ENCODE data around the gene DHRS2. TPM values are rescaled to one million over a fixed set of nuclear protein-coding genes. Genes with fewer than 3 reads are reported as not detected.

Gene DHRS2
- total and polyA plus RNA-seq, 4 experiments from 2014 or later: not detected

- CTCF ChIA-PET (ENCODE audit: partially characterized antibody): interaction anchor here (0.7 to 2.2 kb wide), 4 partner anchors 8 to 38 kb away, joined by 3 to 10 read pairs (median 3); no protein-coding TSS in a partner anchor
Measured at GRCh38 chr14:23626946-23627345, 9.2 kb upstream of the DHRS2 start.

GRCh38 chr14:23627961-23628360, 8.2 kb upstream of the DHRS2 start:
- H3K4me3 Mint-ChIP-seq: no peak overlapping the region
- peaks cover 5 to 12% (median 6%) of the 10 kb centered on the region in 4 donors for H3K4me1 Mint-ChIP-seq
- ChIA-PET CTCF (ENCODE audit: partially characterized antibody) (interaction anchor here (1.1 to 2.2 kb wide), 2 partner anchors 17 to 39 kb away, joined by 3 to 10 read pairs; no protein-coding TSS in a partner anchor), POLR2A (ENCODE audit: partially characterized antibody) (no interaction called here)
- H3K36me3 Mint-ChIP-seq: no peaks in the 10 kb centered on the region
- H3K9me3 Mint-ChIP-seq: peaks cover 0 to 18% (median 12%) of the 10 kb centered on the region in 8 donors
- H3K27ac ChIP-seq (ENCODE audit: low read depth, low read length): no peak overlapping the region
- H3K27ac Mint-ChIP-seq: no peak overlapping the region
- H3K4me1 ChIP-seq (ENCODE audit: insufficient read depth, low read length): peaks cover 5% of the 10 kb centered on the region
- no peak for DNase-seq
- no peaks in the 10 kb centered on the region for H3K9me3 ChIP-seq (ENCODE audit: control insufficient read depth in 1 of 2, low read length in 2 of 2)
- no peaks in the 10 kb centered on the region for H3K27me3 ChIP-seq (ENCODE audit: insufficient read depth, low read length)
- intact Hi-C loops (cut with micrococcal nuclease): no loop called here
- no peak overlapping the region for H3K4me3 ChIP-seq (ENCODE audit: low read length in 2 of 2)
- H3K36me3 ChIP-seq (ENCODE audit: insufficient read depth, low read length): no peaks in the 10 kb centered on the region
- H3K27me3 Mint-ChIP-seq: peaks cover 3 to 5% of the 10 kb centered on the region in 2 donors

More at GRCh38 chr14:23626946-23627345, 9.2 kb upstream of the DHRS2 start:
- Histone ChIP-seq H3K4me1 (ENCODE audit: insufficient read depth, low read length) (peaks cover under 1% of the 10 kb centered on the region), H3K9me3 (ENCODE audit: control insufficient read depth in 1 of 2, low read length in 2 of 2) (no peaks in the 10 kb centered on the region), H3K27ac (ENCODE audit: low read depth, low read length) (no peak overlapping the region), H3K4me3 (ENCODE audit: low read length in 2 of 2) (no peak overlapping the region), H3K36me3 (ENCODE audit: insufficient read depth, low read length) (no peaks in the 10 kb centered on the region), H3K27me3 (ENCODE audit: insufficient read depth, low read length) (no peaks in the 10 kb centered on the region)
- intact Hi-C loops (cut with micrococcal nuclease): no loop called here
- no peak overlapping the region for H3K27ac Mint-ChIP-seq
- H3K9me3 Mint-ChIP-seq: peaks cover 0 to 18% (median 12%) of the 10 kb centered on the region in 8 donors
- peaks cover 6% of the 10 kb centered on the region in 2 donors for H3K27me3 Mint-ChIP-seq
- H3K4me3 Mint-ChIP-seq: no peak overlapping the region
- POLR2A ChIA-PET (ENCODE audit: partially characterized antibody): no interaction called here
- no peaks in the 10 kb centered on the region for H3K36me3 Mint-ChIP-seq
- peaks cover under 1 to 7% (median 2%) of the 10 kb centered on the region in 4 donors for H3K4me1 Mint-ChIP-seq
- DNase-seq: no peak

GRCh38 chr14:23629204-23629603, 7.0 kb upstream of the DHRS2 start:
- ChIA-PET CTCF (ENCODE audit: partially characterized antibody) (interaction anchor here (0.9 to 5.6 kb wide), 3 partner anchors 17 to 326 kb away, joined by 3 to 87 read pairs (median 3); no protein-coding TSS in a partner anchor), POLR2A (ENCODE audit: partially characterized antibody) (no interaction called here)
- H3K4me1 Mint-ChIP-seq: peaks cover 5 to 12% (median 6%) of the 10 kb centered on the region in 4 donors
- intact Hi-C loops (cut with micrococcal nuclease): no loop called here
- H3K27me3 Mint-ChIP-seq: peaks cover 0 to 3% of the 10 kb centered on the region in 2 donors
- H3K9me3 Mint-ChIP-seq: peaks cover 0 to 16% (median 11%) of the 10 kb centered on the region in 8 donors
- Histone ChIP-seq H3K36me3 (ENCODE audit: insufficient read depth, low read length) (no peaks in the 10 kb centered on the region), H3K27ac (ENCODE audit: low read depth, low read length) (no peak overlapping the region), H3K4me1 (ENCODE audit: insufficient read depth, low read length) (peaks cover 5% of the 10 kb centered on the region), H3K9me3 (ENCODE audit: control insufficient read depth in 1 of 2, low read length in 2 of 2) (no peaks in the 10 kb centered on the region), H3K4me3 (ENCODE audit: low read length in 2 of 2) (no peak overlapping the region), H3K27me3 (ENCODE audit: insufficient read depth, low read length) (no peaks in the 10 kb centered on the region)
- no peak overlapping the region for H3K4me3 Mint-ChIP-seq
- no peak overlapping the region for H3K27ac Mint-ChIP-seq
- DNase-seq: no peak
- no peaks in the 10 kb centered on the region for H3K36me3 Mint-ChIP-seq

- Mint-ChIP-seq H3K4me3 (no peak overlapping the region), H3K9me3 (peaks cover 0 to 9% (median 5%) of the 10 kb centered on the region in 8 donors), H3K27ac (no peak overlapping the region), H3K36me3 (no peaks in the 10 kb centered on the region), H3K27me3 (peaks cover 0 to 3% of the 10 kb centered on the region in 2 donors), H3K4me1 (peaks cover 5 to 12% (median 6%) of the 10 kb centered on the region in 4 donors)
- Histone ChIP-seq H3K9me3 (ENCODE audit: control insufficient read depth in 1 of 2, low read length in 2 of 2) (no peaks in the 10 kb centered on the region), H3K4me3 (ENCODE audit: low read length in 2 of 2) (no peak overlapping the region), H3K4me1 (ENCODE audit: insufficient read depth, low read length) (peaks cover 5% of the 10 kb centered on the region), H3K27ac (ENCODE audit: low read depth, low read length) (no peak overlapping the region), H3K27me3 (ENCODE audit: insufficient read depth, low read length) (no peaks in the 10 kb centered on the region), H3K36me3 (ENCODE audit: insufficient read depth, low read length) (no peaks in the 10 kb centered on the region)
- ChIA-PET POLR2A (ENCODE audit: partially characterized antibody) (no interaction called here), CTCF (ENCODE audit: partially characterized antibody) (interaction anchor here (2.8 to 5.7 kb wide), 5 partner anchors 8 to 280 kb away, joined by 22 to 87 read pairs (median 45); no protein-coding TSS in a partner anchor)
- DNase-seq: no peak
- intact Hi-C loops (cut with micrococcal nuclease): loop anchor here (5.0 to 10.0 kb wide), 2 partner anchors 407 to 1045 kb away; no protein-coding TSS in a partner anchor
Measured at GRCh38 chr14:23629832-23630396, 6.2 kb upstream of the DHRS2 start.

GRCh38 chr14:23630687-23631086, 5.5 kb upstream of the DHRS2 start:
- Mint-ChIP-seq H3K36me3 (no peaks in the 10 kb centered on the region), H3K4me3 (no peak overlapping the region), H3K27me3 (peaks cover 0 to 3% of the 10 kb centered on the region in 2 donors), H3K27ac (no peak overlapping the region), H3K9me3 (peaks cover 0 to 2% (median 0%) of the 10 kb centered on the region in 8 donors), H3K4me1 (peaks cover 5 to 12% (median 6%) of the 10 kb centered on the region in 4 donors)
- no peak for DNase-seq
- H3K27me3 ChIP-seq (ENCODE audit: insufficient read depth, low read length): no peaks in the 10 kb centered on the region
- intact Hi-C loops (cut with micrococcal nuclease): loop anchor here (5.0 to 10.0 kb wide), 2 partner anchors 407 to 1044 kb away; no protein-coding TSS in a partner anchor
- no peaks in the 10 kb centered on the region for H3K36me3 ChIP-seq (ENCODE audit: insufficient read depth, low read length)
- no peak overlapping the region for H3K4me3 ChIP-seq (ENCODE audit: low read length in 2 of 2)
- H3K9me3 ChIP-seq (ENCODE audit: control insufficient read depth in 1 of 2, low read length in 2 of 2): no peaks in the 10 kb centered on the region
- no peak overlapping the region for H3K27ac ChIP-seq (ENCODE audit: low read depth, low read length)
- ChIA-PET CTCF (ENCODE audit: partially characterized antibody) (interaction anchor here (1.3 to 5.7 kb wide), 18 partner anchors 9 to 464 kb away, joined by 3 to 87 read pairs (median 10); partner anchors contain the start of gene PCK2), POLR2A (ENCODE audit: partially characterized antibody) (no interaction called here)
- H3K4me1 ChIP-seq (ENCODE audit: insufficient read depth, low read length): peaks cover 5% of the 10 kb centered on the region

GRCh38 chr14:23631234-23631633, 4.9 kb upstream of the DHRS2 start:
- no peak for DNase-seq
- Mint-ChIP-seq H3K9me3 (no peaks in the 10 kb centered on the region), H3K4me1 (peaks cover 5 to 12% (median 6%) of the 10 kb centered on the region in 4 donors), H3K27me3 (peaks cover 0 to 3% of the 10 kb centered on the region in 2 donors), H3K4me3 (no peak overlapping the region), H3K36me3 (no peaks in the 10 kb centered on the region), H3K27ac (no peak overlapping the region)
- Histone ChIP-seq H3K36me3 (ENCODE audit: insufficient read depth, low read length) (no peaks in the 10 kb centered on the region), H3K27me3 (ENCODE audit: insufficient read depth, low read length) (no peaks in the 10 kb centered on the region), H3K4me3 (ENCODE audit: low read length in 2 of 2) (no peak overlapping the region), H3K9me3 (ENCODE audit: control insufficient read depth in 1 of 2, low read length in 2 of 2) (no peaks in the 10 kb centered on the region), H3K4me1 (ENCODE audit: insufficient read depth, low read length) (peaks cover 5% of the 10 kb centered on the region), H3K27ac (ENCODE audit: low read depth, low read length) (no peak overlapping the region)
- ChIA-PET POLR2A (ENCODE audit: partially characterized antibody) (interaction anchor here (0.8 to 1.3 kb wide), 2 partner anchors 21 to 322 kb away, joined by 3 to 5 read pairs; partner anchors contain the start of gene DHRS4), CTCF (ENCODE audit: partially characterized antibody) (interaction anchor here (0.8 to 5.7 kb wide), 39 partner anchors 7 to 464 kb away, joined by 3 to 87 read pairs (median 6); partner anchors contain the start of genes DHRS4 and PCK2)
- intact Hi-C loops (cut with micrococcal nuclease): loop anchor here (5.0 to 10.0 kb wide), 2 partner anchors 406 to 1044 kb away; no protein-coding TSS in a partner anchor

Measured in CD4-positive, alpha-beta memory T cell (primary cell).